Measurements from ENCODE around the gene SLC35F1.
"Not testable (repeated sequence)": the region's sequence is repeated elsewhere in the genome, so short reads cannot be mapped to it uniquely, and the experiment has no call there.

Gene SLC35F1

DNA sequence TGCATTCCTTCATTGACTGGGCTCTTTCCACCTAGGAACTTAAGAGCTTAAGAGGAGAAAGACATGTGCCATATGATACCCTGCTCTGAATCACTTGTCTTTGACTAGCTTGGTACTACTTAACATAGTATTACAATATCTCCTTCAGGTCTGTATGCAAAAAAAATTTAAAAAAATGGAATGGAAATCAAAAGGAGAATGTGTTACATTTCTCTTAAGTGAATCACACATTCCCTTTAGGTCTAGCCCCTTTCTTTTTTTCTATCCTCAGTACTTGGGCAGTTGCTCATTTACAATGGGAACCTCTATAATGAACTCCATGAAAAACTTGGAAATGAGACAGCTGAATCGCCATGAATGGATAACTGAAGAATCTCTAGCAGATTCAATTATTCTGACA, 53.8 kb downstream of the SLC35F1 start:
- TF ChIP-seq, protein P1, sequence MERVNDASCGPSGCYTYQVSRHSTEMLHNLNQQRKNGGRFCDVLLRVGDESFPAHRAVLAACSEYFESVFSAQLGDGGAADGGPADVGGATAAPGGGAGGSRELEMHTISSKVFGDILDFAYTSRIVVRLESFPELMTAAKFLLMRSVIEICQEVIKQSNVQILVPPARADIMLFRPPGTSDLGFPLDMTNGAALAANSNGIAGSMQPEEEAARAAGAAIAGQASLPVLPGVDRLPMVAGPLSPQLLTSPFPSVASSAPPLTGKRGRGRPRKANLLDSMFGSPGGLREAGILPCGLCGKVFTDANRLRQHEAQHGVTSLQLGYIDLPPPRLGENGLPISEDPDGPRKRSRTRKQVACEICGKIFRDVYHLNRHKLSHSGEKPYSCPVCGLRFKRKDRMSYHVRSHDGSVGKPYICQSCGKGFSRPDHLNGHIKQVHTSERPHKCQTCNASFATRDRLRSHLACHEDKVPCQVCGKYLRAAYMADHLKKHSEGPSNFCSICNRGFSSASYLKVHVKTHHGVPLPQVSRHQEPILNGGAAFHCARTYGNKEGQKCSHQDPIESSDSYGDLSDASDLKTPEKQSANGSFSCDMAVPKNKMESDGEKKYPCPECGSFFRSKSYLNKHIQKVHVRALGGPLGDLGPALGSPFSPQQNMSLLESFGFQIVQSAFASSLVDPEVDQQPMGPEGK (CRISPR knock-in tag; IDR thresholded peaks at IDR 0.05; ENCODE audit: borderline replicate concordance): no peak
- TF ChIP-seq GLIS3 (CRISPR knock-in tag; IDR thresholded peaks at IDR 0.05) (no peak), OSR1 (CRISPR knock-in tag; IDR thresholded peaks at IDR 0.05) (no peak), SNAI2 (CRISPR knock-in tag; IDR thresholded peaks at IDR 0.05) (no peak)
- ATAC-seq: no peak

DNA sequence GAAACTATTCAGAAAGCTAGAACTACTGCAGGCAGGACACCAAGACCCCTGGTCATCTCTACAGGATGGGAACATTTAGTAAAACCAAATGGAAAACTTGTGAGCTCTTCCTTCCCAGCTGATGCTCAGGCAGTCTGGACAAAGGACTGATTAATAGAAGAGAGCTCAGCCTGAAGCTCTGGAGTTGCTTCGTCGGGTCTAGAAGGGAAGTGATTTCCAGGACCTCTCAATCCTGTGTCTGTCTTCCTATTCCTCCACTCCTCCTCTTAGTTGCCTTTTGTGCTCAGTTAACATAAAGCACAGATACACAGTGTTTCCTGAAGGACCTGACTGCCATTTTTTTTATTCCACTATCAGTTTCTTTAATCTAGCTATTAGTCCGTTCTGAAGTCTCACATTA, 54.2 kb downstream of the SLC35F1 start:
- ATAC-seq: no peak
- TF ChIP-seq TSHZ2 (CRISPR knock-in tag; IDR thresholded peaks at IDR 0.05): no peak
- no peak for TF ChIP-seq ZFP30 (CRISPR knock-in tag; IDR thresholded peaks at IDR 0.05)
- TF ChIP-seq CSDC2 (CRISPR knock-in tag; IDR thresholded peaks at IDR 0.05): no peak
- TF ChIP-seq ISL1 (CRISPR knock-in tag; IDR thresholded peaks at IDR 0.05): no peak
- TF ChIP-seq TOX (CRISPR knock-in tag; IDR thresholded peaks at IDR 0.05; ENCODE audit: borderline replicate concordance): no peak
- no peak for TF ChIP-seq OSR1 (CRISPR knock-in tag; IDR thresholded peaks at IDR 0.05)
- TF ChIP-seq ZFP3 (CRISPR knock-in tag; IDR thresholded peaks at IDR 0.05): no peak
- TF ChIP-seq, protein P1 (CRISPR knock-in tag; IDR thresholded peaks at IDR 0.05; ENCODE audit: borderline replicate concordance): no peak
- no peak for TF ChIP-seq BACH2 (CRISPR knock-in tag; IDR thresholded peaks at IDR 0.05; ENCODE audit: borderline replicate concordance)
- TF ChIP-seq ZC3H10 (CRISPR knock-in tag; IDR thresholded peaks at IDR 0.05): no peak
- no peak for TF ChIP-seq ZNF565 (CRISPR knock-in tag; conservative IDR thresholded peaks at IDR 0.05; ENCODE audit: low read depth)
- TF ChIP-seq GLIS3 (CRISPR knock-in tag; IDR thresholded peaks at IDR 0.05): no peak
- no peak for TF ChIP-seq ARNTL (CRISPR knock-in tag; IDR thresholded peaks at IDR 0.05; ENCODE audit: borderline replicate concordance, low read depth)
- TF ChIP-seq, protein P2, sequence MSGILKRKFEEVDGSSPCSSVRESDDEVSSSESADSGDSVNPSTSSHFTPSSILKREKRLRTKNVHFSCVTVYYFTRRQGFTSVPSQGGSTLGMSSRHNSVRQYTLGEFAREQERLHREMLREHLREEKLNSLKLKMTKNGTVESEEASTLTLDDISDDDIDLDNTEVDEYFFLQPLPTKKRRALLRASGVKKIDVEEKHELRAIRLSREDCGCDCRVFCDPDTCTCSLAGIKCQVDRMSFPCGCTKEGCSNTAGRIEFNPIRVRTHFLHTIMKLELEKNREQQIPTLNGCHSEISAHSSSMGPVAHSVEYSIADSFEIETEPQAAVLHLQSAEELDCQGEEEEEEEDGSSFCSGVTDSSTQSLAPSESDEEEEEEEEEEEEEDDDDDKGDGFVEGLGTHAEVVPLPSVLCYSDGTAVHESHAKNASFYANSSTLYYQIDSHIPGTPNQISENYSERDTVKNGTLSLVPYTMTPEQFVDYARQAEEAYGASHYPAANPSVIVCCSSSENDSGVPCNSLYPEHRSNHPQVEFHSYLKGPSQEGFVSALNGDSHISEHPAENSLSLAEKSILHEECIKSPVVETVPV (CRISPR knock-in tag; IDR thresholded peaks at IDR 0.05): no peak
- no peak for TF ChIP-seq PPARA (CRISPR knock-in tag; IDR thresholded peaks at IDR 0.05; ENCODE audit: borderline replicate concordance)
- no peak for TF ChIP-seq SNAI2 (CRISPR knock-in tag; IDR thresholded peaks at IDR 0.05)
- TF ChIP-seq ESRRG (CRISPR knock-in tag; IDR thresholded peaks at IDR 0.05): no peak
- TF ChIP-seq, protein P3, sequence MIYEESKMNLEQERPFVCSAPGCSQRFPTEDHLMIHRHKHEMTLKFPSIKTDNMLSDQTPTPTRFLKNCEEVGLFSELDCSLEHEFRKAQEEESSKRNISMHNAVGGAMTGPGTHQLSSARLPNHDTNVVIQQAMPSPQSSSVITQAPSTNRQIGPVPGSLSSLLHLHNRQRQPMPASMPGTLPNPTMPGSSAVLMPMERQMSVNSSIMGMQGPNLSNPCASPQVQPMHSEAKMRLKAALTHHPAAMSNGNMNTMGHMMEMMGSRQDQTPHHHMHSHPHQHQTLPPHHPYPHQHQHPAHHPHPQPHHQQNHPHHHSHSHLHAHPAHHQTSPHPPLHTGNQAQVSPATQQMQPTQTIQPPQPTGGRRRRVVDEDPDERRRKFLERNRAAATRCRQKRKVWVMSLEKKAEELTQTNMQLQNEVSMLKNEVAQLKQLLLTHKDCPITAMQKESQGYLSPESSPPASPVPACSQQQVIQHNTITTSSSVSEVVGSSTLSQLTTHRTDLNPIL (CRISPR knock-in tag; IDR thresholded peaks at IDR 0.05; ENCODE audit: low read depth): no peak

- ATAC-seq: not testable (repeated sequence)
Observed at GRCh38 chr6:117965763-117966162, 58.7 kb downstream of the SLC35F1 start.

- no peak for ATAC-seq
- TF ChIP-seq, protein P2 (CRISPR knock-in tag; IDR thresholded peaks at IDR 0.05): no peak
- no peak for TF ChIP-seq TCF4 (CRISPR knock-in tag; IDR thresholded peaks at IDR 0.05; ENCODE audit: borderline replicate concordance)
- TF ChIP-seq ARNTL (CRISPR knock-in tag; IDR thresholded peaks at IDR 0.05; ENCODE audit: borderline replicate concordance, low read depth): no peak
- TF ChIP-seq, protein P3 (CRISPR knock-in tag; IDR thresholded peaks at IDR 0.05; ENCODE audit: low read depth): no peak
- TF ChIP-seq TSHZ2 (CRISPR knock-in tag; IDR thresholded peaks at IDR 0.05): no peak
- TF ChIP-seq ZFP30 (CRISPR knock-in tag; IDR thresholded peaks at IDR 0.05): no peak
- TF ChIP-seq RARB (CRISPR knock-in tag; IDR thresholded peaks at IDR 0.05): no peak
- TF ChIP-seq ISL1 (CRISPR knock-in tag; IDR thresholded peaks at IDR 0.05): no peak
Observed at GRCh38 chr6:117971637-117972036, 64.6 kb downstream of the SLC35F1 start.
